Suprapubic skin (tissue), 4 donors: ENCODE measurements around the gene BRICD5.

ENCODE experiments used
- EP300 ChIP-seq: sonication (generic); formaldehyde crosslinking; IDR thresholded peaks from one replicate; pipeline ENCODE4 v1.6.1; 2017; ENCODE audit warnings: antibody characterized with exemption
- POLR2AphosphoS5 ChIP-seq, 3 donors: sonication (generic); formaldehyde crosslinking; IDR thresholded peaks; one replicate each; pipeline ENCODE4 v1.6.1; 2017; ENCODE audit warnings: antibody characterized with exemption in 3 of 3
- TF ChIP-seq, protein P1 (sequence below), 2 donors: fragments of 200-600 bp in 1 of 2; fragments of 450-650 bp in 1 of 2; sonication (generic) in 1 of 2; IDR thresholded peaks; one replicate each; pipeline ENCODE4 v1.5.1; 2016 to 2019; ENCODE audit warnings: antibody characterized with exemption in 2 of 2, mild to moderate bottlenecking in 1 of 2, moderate library complexity in 1 of 2

DNA sequence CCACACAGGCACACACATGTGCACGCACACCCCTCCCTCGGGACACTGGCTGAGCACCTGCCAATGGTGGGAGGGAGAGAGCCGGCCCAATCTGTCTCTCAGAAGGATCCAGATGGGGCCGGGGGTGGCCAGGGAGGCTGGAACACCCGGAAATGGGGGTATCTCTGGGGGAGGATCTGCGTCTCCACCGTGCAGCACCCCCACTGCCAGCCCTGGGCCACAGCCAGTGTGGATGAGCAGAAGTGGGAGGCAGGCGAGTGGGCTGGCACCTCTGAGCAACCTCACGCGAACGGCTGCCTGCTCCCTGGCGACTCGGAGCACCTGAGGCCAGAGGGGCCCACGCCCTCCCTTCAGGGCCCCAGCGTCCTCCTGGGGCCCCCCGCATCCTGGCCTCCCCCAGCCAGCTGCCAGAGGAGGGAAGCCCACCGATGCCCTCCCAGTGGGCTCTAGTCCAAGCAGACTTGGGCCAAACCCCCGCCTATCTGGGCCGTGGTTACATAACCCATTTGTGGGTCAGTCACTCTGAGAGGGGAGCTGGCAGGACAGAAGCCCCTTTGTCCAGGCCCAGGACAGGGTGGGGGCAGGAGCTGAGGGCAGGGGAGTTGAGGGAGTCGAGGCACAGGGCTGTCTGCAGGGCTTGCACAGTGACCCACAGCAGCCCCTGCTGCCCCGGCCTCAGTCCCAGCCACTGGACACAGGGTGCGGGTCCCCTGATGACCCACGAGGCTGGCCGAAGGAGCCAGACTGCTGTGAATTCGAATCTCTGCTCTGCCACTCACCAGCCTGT lies 19.8 kb downstream of the BRICD5 start:
- no peak for TF ChIP-seq POLR2AphosphoS5 (IDR thresholded peaks at IDR 0.05)
- TF ChIP-seq, protein P1, sequence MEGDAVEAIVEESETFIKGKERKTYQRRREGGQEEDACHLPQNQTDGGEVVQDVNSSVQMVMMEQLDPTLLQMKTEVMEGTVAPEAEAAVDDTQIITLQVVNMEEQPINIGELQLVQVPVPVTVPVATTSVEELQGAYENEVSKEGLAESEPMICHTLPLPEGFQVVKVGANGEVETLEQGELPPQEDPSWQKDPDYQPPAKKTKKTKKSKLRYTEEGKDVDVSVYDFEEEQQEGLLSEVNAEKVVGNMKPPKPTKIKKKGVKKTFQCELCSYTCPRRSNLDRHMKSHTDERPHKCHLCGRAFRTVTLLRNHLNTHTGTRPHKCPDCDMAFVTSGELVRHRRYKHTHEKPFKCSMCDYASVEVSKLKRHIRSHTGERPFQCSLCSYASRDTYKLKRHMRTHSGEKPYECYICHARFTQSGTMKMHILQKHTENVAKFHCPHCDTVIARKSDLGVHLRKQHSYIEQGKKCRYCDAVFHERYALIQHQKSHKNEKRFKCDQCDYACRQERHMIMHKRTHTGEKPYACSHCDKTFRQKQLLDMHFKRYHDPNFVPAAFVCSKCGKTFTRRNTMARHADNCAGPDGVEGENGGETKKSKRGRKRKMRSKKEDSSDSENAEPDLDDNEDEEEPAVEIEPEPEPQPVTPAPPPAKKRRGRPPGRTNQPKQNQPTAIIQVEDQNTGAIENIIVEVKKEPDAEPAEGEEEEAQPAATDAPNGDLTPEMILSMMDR (IDR thresholded peaks at IDR 0.05): no peak
- TF ChIP-seq EP300: no peak
